ENCODE measurements around the gene MORC4.

MORC4 gene

GRCh38 chrX:106949366-106949765, 50.6 kb downstream of the MORC4 start:
- H3K4me3 ChIP-seq (ENCODE audit: low read length) = no peak overlapping the region
- no peaks in the 10 kb centered on the region for H3K9me2 ChIP-seq (replicated peaks; ENCODE audit: control insufficient read depth, low read length)
- no peak overlapping the region for H3K27ac ChIP-seq (ENCODE audit: low read depth, low read length)
- H3K36me3 ChIP-seq (ENCODE audit: control insufficient read depth, low read length) = no peaks in the 10 kb centered on the region
- H3K27me3 ChIP-seq (ENCODE audit: control insufficient read depth, low read length) = no peaks in the 10 kb centered on the region
- no peaks in the 10 kb centered on the region for H3K4me1 ChIP-seq (ENCODE audit: control insufficient read depth, low read length)
- H4K20me1 ChIP-seq (ENCODE audit: control insufficient read depth, insufficient read depth, low read depth, low read length) = no peaks in the 10 kb centered on the region
- H3K9me3 ChIP-seq (ENCODE audit: control insufficient read depth, insufficient read depth, low read length) = no peaks in the 10 kb centered on the region
- no peak for TF ChIP-seq CTCF (IDR thresholded peaks at IDR 0.05; ENCODE audit: low read depth, low read length, poor library complexity, severe bottlenecking)
- TF ChIP-seq EZH2phosphoT487 (IDR thresholded peaks at IDR 0.05; ENCODE audit: borderline replicate concordance, low read length) = no peak
- no peaks in the 10 kb centered on the region for H3F3A ChIP-seq (ENCODE audit: control insufficient read depth, insufficient read depth)
- no peak overlapping the region for H3K4me2 ChIP-seq (ENCODE audit: low read length)
- H3K79me2 ChIP-seq (ENCODE audit: control insufficient read depth, low read length) = no peaks in the 10 kb centered on the region

DNA sequence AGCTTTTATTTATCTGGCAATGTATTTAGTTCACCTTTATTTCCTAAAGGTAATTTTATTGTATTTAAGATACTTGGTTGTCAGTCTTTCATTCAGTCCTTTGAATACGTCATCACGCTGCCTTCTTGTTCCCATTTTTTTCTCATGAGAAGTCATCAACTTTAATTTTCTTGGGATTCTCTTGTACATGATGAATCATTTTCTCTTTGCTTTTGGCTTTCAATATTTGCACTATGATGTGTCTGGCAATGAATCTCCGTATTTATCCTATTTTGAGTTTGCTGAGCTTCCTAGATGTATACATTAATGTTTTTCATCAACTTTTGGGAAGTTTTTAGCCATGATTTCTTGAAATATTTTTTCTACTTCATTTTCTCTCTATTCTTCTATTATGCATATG, 51.4 kb downstream of the MORC4 start:
- no peaks in the 10 kb centered on the region for H3F3A ChIP-seq (ENCODE audit: control insufficient read depth, insufficient read depth)
- H3K27ac ChIP-seq (ENCODE audit: low read depth, low read length) = no peak overlapping the region
- no peak overlapping the region for H3K4me2 ChIP-seq (ENCODE audit: low read length)
- no peaks in the 10 kb centered on the region for H3K4me1 ChIP-seq (ENCODE audit: control insufficient read depth, low read length)
- TF ChIP-seq CTCF (IDR thresholded peaks at IDR 0.05; ENCODE audit: low read depth, low read length, poor library complexity, severe bottlenecking) (no peak), EZH2phosphoT487 (IDR thresholded peaks at IDR 0.05; ENCODE audit: borderline replicate concordance, low read length) (no peak)
- H3K9me2 ChIP-seq (replicated peaks; ENCODE audit: control insufficient read depth, low read length) = no peaks in the 10 kb centered on the region
- no peaks in the 10 kb centered on the region for H3K9me3 ChIP-seq (ENCODE audit: control insufficient read depth, insufficient read depth, low read length)
- no peaks in the 10 kb centered on the region for H3K27me3 ChIP-seq (ENCODE audit: control insufficient read depth, low read length)
- H3K4me3 ChIP-seq (ENCODE audit: low read length) = no peak overlapping the region
- H3K36me3 ChIP-seq (ENCODE audit: control insufficient read depth, low read length) = no peaks in the 10 kb centered on the region
- no peaks in the 10 kb centered on the region for H4K20me1 ChIP-seq (ENCODE audit: control insufficient read depth, insufficient read depth, low read depth, low read length)
- H3K79me2 ChIP-seq (ENCODE audit: control insufficient read depth, low read length) = no peaks in the 10 kb centered on the region

DNA sequence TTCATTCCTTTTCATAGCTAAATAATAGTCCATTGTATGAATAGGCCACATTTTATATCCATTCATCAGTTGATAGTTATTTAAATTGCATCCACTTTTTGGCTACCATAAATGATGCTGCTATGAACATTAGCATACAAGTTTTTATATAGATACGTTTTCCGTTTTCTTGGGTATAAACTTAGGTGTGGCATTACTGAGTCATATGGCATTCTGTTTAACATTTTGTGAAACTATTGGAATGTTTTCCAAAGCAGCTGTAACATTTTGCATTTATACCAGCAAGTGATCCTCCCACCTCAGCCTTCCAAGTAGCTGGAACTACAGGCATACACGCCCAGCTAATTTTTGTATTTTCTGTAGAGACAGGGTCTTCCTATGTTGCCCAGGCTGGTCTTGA, 53.5 kb downstream of the MORC4 start:
- Histone ChIP-seq H3K4me2 (ENCODE audit: low read length) (no peak overlapping the region), H3K36me3 (ENCODE audit: control insufficient read depth, low read length) (no peaks in the 10 kb centered on the region), H4K20me1 (ENCODE audit: control insufficient read depth, insufficient read depth, low read depth, low read length) (no peaks in the 10 kb centered on the region), H3K9me3 (ENCODE audit: control insufficient read depth, insufficient read depth, low read length) (no peaks in the 10 kb centered on the region), H3F3A (ENCODE audit: control insufficient read depth, insufficient read depth) (no peaks in the 10 kb centered on the region), H3K9me2 (replicated peaks; ENCODE audit: control insufficient read depth, low read length) (no peaks in the 10 kb centered on the region), H3K4me1 (ENCODE audit: control insufficient read depth, low read length) (no peaks in the 10 kb centered on the region), H3K27me3 (ENCODE audit: control insufficient read depth, low read length) (no peaks in the 10 kb centered on the region), H3K4me3 (ENCODE audit: low read length) (no peak overlapping the region), H3K27ac (ENCODE audit: low read depth, low read length) (no peak overlapping the region), H3K79me2 (ENCODE audit: control insufficient read depth, low read length) (no peaks in the 10 kb centered on the region)
- TF ChIP-seq EZH2phosphoT487 (IDR thresholded peaks at IDR 0.05; ENCODE audit: borderline replicate concordance, low read length) (no peak), CTCF (IDR thresholded peaks at IDR 0.05; ENCODE audit: low read depth, low read length, poor library complexity, severe bottlenecking) (no peak)

GRCh38 chrX:106940068-106940467, 59.9 kb downstream of the MORC4 start:
- Histone ChIP-seq H3K27me3 (ENCODE audit: control insufficient read depth, low read length) (no peaks in the 10 kb centered on the region), H3K4me2 (ENCODE audit: low read length) (no peak overlapping the region), H4K20me1 (ENCODE audit: control insufficient read depth, insufficient read depth, low read depth, low read length) (no peaks in the 10 kb centered on the region), H3K4me3 (ENCODE audit: low read length) (no peak overlapping the region), H3K4me1 (ENCODE audit: control insufficient read depth, low read length) (no peaks in the 10 kb centered on the region), H3K36me3 (ENCODE audit: control insufficient read depth, low read length) (no peaks in the 10 kb centered on the region), H3K9me2 (replicated peaks; ENCODE audit: control insufficient read depth, low read length) (no peaks in the 10 kb centered on the region), H3F3A (ENCODE audit: control insufficient read depth, insufficient read depth) (no peaks in the 10 kb centered on the region), H3K79me2 (ENCODE audit: control insufficient read depth, low read length) (no peaks in the 10 kb centered on the region), H3K27ac (ENCODE audit: low read depth, low read length) (no peak overlapping the region), H3K9me3 (ENCODE audit: control insufficient read depth, insufficient read depth, low read length) (no peaks in the 10 kb centered on the region)
- TF ChIP-seq EZH2phosphoT487 (IDR thresholded peaks at IDR 0.05; ENCODE audit: borderline replicate concordance, low read length) (no peak), CTCF (IDR thresholded peaks at IDR 0.05; ENCODE audit: low read depth, low read length, poor library complexity, severe bottlenecking) (no peak)

Measured in DOHH2 (cell line).